Astrocyte (in vitro differentiated cells and primary cell): Measurements from ENCODE around the gene NPPA. TPM values are rescaled to one million over a fixed set of nuclear protein-coding genes. Genes with fewer than 3 reads are reported as not detected.

Source experiments
- DNase-seq: peaks from one replicate; pipeline ENCODE4 v3.0.0-alpha.2; 2010; ENCODE audit warnings: low read depth
- FAIRE-seq: peaks from 2 replicates; lab custom pipeline; 2011; peaks lifted over from hg19 to GRCh38; lab: Jason Lieb, UNC
- H2AFZ ChIP-seq: 2 replicates; pipeline ENCODE4 v1.6.0; 2012; ENCODE audit warnings: low read depth, low read length, inconsistent platforms
- H3K27ac ChIP-seq: 2 replicates; pipeline ENCODE4 v1.5.1; 2011; ENCODE audit warnings: low read depth, low read length, inconsistent platforms
- H3K27me3 ChIP-seq: 2 replicates; pipeline ENCODE4 v1.6.0; 2011; ENCODE audit warnings: low read length, inconsistent platforms; ENCODE audit not compliant: insufficient read depth
- H3K36me3 ChIP-seq: 2 replicates; pipeline ENCODE4 v1.5.1; 2011; ENCODE audit warnings: low read length, inconsistent platforms; ENCODE audit not compliant: insufficient read depth
- H3K4me1 ChIP-seq: 2 replicates; pipeline ENCODE4 v1.5.1; 2011; ENCODE audit warnings: low read length, inconsistent platforms; ENCODE audit not compliant: insufficient read depth
- H3K4me2 ChIP-seq: 2 replicates; pipeline ENCODE4 v1.6.0; 2012; ENCODE audit warnings: low read length, inconsistent platforms
- H3K4me3 ChIP-seq: 2 replicates; pipeline ENCODE4 v1.5.1; 2011; ENCODE audit warnings: low read depth, mild to moderate bottlenecking, low read length, inconsistent platforms; ENCODE audit not compliant: insufficient read depth
- H3K79me2 ChIP-seq: 2 replicates; pipeline ENCODE4 v1.6.0; 2012; ENCODE audit warnings: mild to moderate bottlenecking, low read length, inconsistent platforms; ENCODE audit not compliant: insufficient read depth
- H3K9ac ChIP-seq: 2 replicates; pipeline ENCODE4 v1.6.0; 2012; ENCODE audit warnings: mild to moderate bottlenecking, low read length, inconsistent platforms
- H3K9me3 ChIP-seq: 2 replicates; pipeline ENCODE4 v1.5.1; 2012; ENCODE audit warnings: low read depth, mild to moderate bottlenecking, low read length, inconsistent platforms; ENCODE audit not compliant: insufficient read depth
- H4K20me1 ChIP-seq: 2 replicates; pipeline ENCODE4 v1.6.0; 2012; ENCODE audit warnings: low read length, inconsistent platforms; ENCODE audit not compliant: insufficient read depth
- H3K27ac Mint-ChIP-seq: one replicate; pipeline ENCODE4 v1.8.0; 2021; ENCODE audit warnings: mild to moderate bottlenecking, mixed read lengths; ENCODE audit not compliant: unreplicated experiment
- H3K27me3 Mint-ChIP-seq: one replicate; pipeline ENCODE4 v1.8.0; 2021; ENCODE audit warnings: low read depth, mixed read lengths; ENCODE audit not compliant: unreplicated experiment
- H3K36me3 Mint-ChIP-seq: one replicate; pipeline ENCODE4 v1.8.0; 2021; ENCODE audit warnings: low read depth, mixed read lengths; ENCODE audit not compliant: unreplicated experiment
- H3K4me1 Mint-ChIP-seq: one replicate; pipeline ENCODE4 v1.8.0; 2021; ENCODE audit warnings: low read depth, mixed read lengths; ENCODE audit not compliant: unreplicated experiment
- H3K4me3 Mint-ChIP-seq: one replicate; pipeline ENCODE4 v1.8.0; 2021; ENCODE audit warnings: mild to moderate bottlenecking, moderate library complexity, mixed read lengths; ENCODE audit not compliant: unreplicated experiment
- H3K9me3 Mint-ChIP-seq: one replicate; pipeline ENCODE4 v1.8.0; 2021; ENCODE audit warnings: mild to moderate bottlenecking, mixed read lengths; ENCODE audit not compliant: unreplicated experiment
- EZH2 ChIP-seq: IDR thresholded peaks from 2 replicates; pipeline ENCODE4 v1.6.1; 2012; ENCODE audit warnings: mild to moderate bottlenecking, low read length, inconsistent platforms; ENCODE audit not compliant: insufficient read depth
- total RNA-seq: library from RNA; stranded (reverse); gene quantifications from 2 replicates; pipeline ENCODE4 v1.2.1, GENCODE V29; 2021
- TF ChIP-seq, protein P1 (sequence below): IDR thresholded peaks from 2 replicates; pipeline ENCODE4 v1.5.1; 2011; ENCODE audit warnings: low read depth, mild to moderate bottlenecking, inconsistent platforms, low read length, moderate library complexity; ENCODE audit not compliant: insufficient read depth

The NPPA gene
- total RNA-seq, 1 donor from 2014 or later: not detected

DNA sequence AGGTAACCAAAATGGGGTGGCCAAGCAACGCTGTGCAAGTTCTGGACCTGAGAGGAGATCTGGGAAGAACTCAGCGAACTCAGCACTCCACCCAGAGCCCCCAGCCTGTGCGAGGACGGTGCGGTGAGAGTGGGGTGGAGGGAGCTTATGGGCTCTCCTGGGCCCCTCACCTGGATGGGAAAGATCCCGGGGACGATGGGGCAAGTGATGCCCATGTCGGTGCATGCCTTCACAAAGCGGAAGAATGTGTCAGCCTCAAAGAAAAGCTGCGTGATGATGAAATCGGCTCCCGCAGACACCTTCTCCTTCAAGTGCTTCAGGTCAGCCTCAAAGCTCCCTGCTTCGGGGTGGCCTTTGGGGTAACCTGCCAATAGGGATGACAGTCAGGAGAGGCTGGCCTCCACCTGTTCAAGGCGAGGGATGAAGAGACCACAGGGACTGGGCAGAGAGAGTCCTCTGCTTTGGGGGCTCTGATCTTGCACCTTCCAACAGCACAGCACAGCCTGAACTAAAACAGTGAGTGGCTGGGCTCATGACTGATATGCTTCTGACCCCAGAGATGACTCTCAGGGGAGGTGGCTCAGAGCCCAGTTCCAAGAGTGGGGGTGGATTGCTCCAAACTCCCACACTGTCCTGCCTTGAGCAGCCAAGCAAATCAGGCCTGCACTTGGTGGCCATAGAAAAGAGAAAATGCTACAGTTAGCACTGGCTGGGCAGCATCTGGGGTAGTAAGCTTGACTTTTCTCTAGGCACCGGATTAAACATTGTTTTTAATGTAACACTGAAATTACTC is 51.4 kb downstream of the NPPA start:
- no peak overlapping the region for H3K4me3 Mint-ChIP-seq
- H3K9me3 ChIP-seq: no peaks in the 10 kb centered on the region
- H4K20me1 ChIP-seq: no peaks in the 10 kb centered on the region

More for the DNA sequence above, 51.4 kb downstream of the NPPA start:
- Histone ChIP-seq H3K27ac (no peak overlapping the region), H2AFZ (no peak overlapping the region), H3K4me3 (no peak overlapping the region), H3K79me2 (no peaks in the 10 kb centered on the region), H3K4me2 (no peak overlapping the region), H3K27me3 (no peaks in the 10 kb centered on the region), H3K36me3 (no peaks in the 10 kb centered on the region), H3K9ac (no peak overlapping the region), H3K4me1 (peaks cover 6% of the 10 kb centered on the region)
- Mint-ChIP-seq H3K27ac (no peak overlapping the region), H3K27me3 (no peaks in the 10 kb centered on the region), H3K36me3 (peaks cover 38% of the 10 kb centered on the region), H3K9me3 (no peaks in the 10 kb centered on the region), H3K4me1 (peaks cover 19% of the 10 kb centered on the region)
- TF ChIP-seq EZH2: no peak
- TF ChIP-seq, protein P1, sequence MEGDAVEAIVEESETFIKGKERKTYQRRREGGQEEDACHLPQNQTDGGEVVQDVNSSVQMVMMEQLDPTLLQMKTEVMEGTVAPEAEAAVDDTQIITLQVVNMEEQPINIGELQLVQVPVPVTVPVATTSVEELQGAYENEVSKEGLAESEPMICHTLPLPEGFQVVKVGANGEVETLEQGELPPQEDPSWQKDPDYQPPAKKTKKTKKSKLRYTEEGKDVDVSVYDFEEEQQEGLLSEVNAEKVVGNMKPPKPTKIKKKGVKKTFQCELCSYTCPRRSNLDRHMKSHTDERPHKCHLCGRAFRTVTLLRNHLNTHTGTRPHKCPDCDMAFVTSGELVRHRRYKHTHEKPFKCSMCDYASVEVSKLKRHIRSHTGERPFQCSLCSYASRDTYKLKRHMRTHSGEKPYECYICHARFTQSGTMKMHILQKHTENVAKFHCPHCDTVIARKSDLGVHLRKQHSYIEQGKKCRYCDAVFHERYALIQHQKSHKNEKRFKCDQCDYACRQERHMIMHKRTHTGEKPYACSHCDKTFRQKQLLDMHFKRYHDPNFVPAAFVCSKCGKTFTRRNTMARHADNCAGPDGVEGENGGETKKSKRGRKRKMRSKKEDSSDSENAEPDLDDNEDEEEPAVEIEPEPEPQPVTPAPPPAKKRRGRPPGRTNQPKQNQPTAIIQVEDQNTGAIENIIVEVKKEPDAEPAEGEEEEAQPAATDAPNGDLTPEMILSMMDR: no peak
- FAIRE-seq: no peak
- DNase-seq: no peak

Other genes with a start within 250 kb of the NPPA start
- gene FBXO2, start 193.4 kb downstream of the NPPA start, total RNA-seq: 54.9 and 64.0 TPM in 2 replicates
- 31.6 and 34.4 TPM in 2 replicates for gene FBXO44, start 192.9 kb downstream of the NPPA start, total RNA-seq
- 9.7 and 9.8 TPM in 2 replicates for gene FBXO6, start 183.6 kb downstream of the NPPA start, total RNA-seq
- 29.3 and 30.1 TPM in 2 replicates for gene MAD2L2, start 166.6 kb downstream of the NPPA start, total RNA-seq
- 0.79 and 1.7 TPM in 2 replicates for gene DRAXIN, start 156.1 kb downstream of the NPPA start, total RNA-seq
- 38.7 and 46.3 TPM in 2 replicates for gene AGTRAP, start 111.6 kb downstream of the NPPA start, total RNA-seq
- not detected in 2 replicates for gene C1orf167, start 85.6 kb downstream of the NPPA start, total RNA-seq
- 11.5 and 13.0 TPM in 2 replicates for gene MTHFR, start 41.8 kb downstream of the NPPA start, total RNA-seq
- gene CLCN6, start 41.6 kb downstream of the NPPA start, total RNA-seq: 16.7 and 22.4 TPM in 2 replicates
- 333 and 449 TPM in 2 replicates for gene NPPB, start 11.2 kb upstream of the NPPA start, total RNA-seq
- 56.0 and 60.4 TPM in 2 replicates for gene KIAA2013, start 78.6 kb upstream of the NPPA start, total RNA-seq
- 375 and 500 TPM in 2 replicates for gene PLOD1, start 86.9 kb upstream of the NPPA start, total RNA-seq
- 74.0 and 75.5 TPM in 2 replicates for gene MFN2, start 132.7 kb upstream of the NPPA start, total RNA-seq
- 29.1 and 33.8 TPM in 2 replicates for gene MIIP, start 171.7 kb upstream of the NPPA start, total RNA-seq
- 0.16 and 0.22 TPM in 2 replicates for gene TNFRSF8, start 215.5 kb upstream of the NPPA start, total RNA-seq